Renal cortex interstitium (tissue), 11 donors: Measurements from ENCODE around the gene PAX7. TPM values are rescaled to one million over a fixed set of nuclear protein-coding genes. Genes with fewer than 3 reads are reported as not detected.
"Not testable (repeated sequence)": the region's sequence is repeated elsewhere in the genome, so short reads cannot be mapped to it uniquely, and the experiment has no call there.

Source experiments
- DNase-seq, 11 donors: peaks; one replicate each; pipeline ENCODE4 v3.0.0-alpha.2; 2013; ENCODE audit warnings: low read depth in 9 of 11, low spot score in 4 of 11; ENCODE audit errors: extremely low read depth in 1 of 11
- polyA plus RNA-seq, 3 donors: library from polyadenylated mRNA; unstranded; fragments of 120-200 nt; gene quantifications; one replicate each; pipeline ENCODE4 v1.2.1, GENCODE V29; 2013; ENCODE audit not compliant: insufficient read length in 3 of 3

PAX7 gene
- polyA plus RNA-seq, 3 donors, result 0.03 to 0.04 (median 0.03) TPM

DNA sequence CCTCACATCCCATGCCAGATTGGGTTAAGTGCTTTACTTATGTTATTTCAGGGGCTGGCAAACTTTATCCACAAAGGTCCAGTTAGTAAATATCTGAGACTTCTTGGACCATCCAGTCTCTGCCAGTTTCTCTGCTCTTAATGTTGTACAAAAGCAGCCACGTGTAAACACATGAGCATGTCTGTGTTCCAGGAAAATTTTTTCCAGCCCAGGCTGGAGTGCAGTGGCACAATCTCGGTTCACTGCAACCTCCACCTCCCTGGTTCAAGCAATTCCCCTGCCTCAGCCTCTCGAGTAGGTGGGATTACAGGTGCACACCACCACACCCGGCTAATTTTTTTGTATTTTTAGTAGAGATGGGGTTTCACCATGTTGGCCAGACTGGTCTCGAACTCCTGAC is 136.9 kb downstream of the PAX7 start:
- not testable (repeated sequence) for DNase-seq

DNA sequence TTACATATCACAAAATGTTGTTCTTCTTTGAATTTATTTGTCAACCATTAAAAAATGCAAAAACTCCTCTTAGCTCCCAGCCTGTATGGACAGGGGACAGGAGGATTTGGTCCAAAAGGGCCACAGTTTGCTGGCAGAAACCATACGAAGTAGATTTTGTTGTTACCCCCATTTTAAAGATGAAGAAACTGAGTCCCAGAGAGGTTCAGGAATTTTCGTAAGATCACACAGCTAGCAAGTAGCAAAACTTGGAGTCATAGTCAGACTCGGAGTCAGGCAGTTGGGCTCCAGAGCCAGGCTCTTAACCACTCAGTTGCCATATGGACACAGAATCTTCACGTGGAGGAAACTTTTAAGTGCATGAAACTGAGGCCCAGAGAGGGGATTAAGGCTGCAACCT is 137.4 kb downstream of the PAX7 start:
- DNase-seq, result no peak

DNA sequence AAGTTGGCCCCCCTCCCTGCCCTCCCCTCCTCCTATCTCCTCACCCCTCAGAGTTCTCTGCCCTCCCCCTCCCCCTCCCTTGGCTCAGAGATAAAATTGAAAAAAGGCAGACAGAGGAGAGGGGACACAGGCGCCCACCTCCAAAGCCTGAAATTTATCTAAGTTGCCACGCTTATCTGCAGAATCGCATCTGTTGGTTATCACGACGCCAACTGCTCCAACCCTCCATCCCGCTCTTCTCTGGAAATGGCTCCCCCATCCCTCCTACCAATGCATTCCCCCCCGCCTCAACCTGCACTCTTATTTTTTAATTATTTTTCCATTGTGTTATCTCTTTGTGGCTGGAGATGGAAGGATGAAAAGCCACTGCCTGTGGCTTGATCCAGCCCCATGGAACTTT is 138.5 kb downstream of the PAX7 start:
- no peak for DNase-seq

DNA sequence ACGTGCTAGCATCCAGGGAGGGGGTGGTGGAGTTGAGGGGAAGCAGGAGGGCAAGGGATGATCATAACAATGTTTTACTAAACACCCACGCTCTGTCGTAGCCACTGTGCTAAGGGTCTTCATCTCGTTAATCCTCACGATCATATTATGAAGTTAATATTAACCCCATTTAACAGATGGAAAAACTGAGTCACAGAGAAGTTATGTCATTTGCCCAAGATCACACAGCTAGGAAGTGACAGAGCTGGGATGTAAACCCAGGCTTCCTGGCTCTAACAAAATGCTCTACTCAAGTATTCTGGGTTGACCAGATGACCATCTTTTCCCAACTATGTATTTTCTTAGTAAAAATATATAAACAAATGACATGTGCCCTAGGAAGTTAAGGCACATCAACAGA is 140.2 kb downstream of the PAX7 start:
- DNase-seq, result no peak

DNA sequence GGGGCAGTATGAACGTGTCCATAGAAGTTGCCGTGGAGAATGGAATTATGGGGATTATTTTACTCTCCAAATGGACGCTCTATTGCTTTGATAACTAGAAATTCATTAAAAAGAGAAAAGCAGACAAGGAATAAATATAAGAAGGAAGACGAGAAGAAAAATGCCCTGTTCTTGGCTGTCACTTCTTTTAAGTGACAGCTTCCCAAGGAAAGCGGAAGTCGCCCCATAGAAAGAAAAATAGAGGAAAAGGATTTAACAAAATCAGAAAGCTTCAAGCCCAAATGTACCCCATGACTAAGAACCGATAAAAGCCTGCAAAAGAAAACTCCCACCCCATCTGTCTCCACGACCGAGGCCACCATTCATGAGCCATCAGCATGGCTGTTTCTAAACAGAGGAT is 143.1 kb downstream of the PAX7 start:
- DNase-seq, result no peak

DNA sequence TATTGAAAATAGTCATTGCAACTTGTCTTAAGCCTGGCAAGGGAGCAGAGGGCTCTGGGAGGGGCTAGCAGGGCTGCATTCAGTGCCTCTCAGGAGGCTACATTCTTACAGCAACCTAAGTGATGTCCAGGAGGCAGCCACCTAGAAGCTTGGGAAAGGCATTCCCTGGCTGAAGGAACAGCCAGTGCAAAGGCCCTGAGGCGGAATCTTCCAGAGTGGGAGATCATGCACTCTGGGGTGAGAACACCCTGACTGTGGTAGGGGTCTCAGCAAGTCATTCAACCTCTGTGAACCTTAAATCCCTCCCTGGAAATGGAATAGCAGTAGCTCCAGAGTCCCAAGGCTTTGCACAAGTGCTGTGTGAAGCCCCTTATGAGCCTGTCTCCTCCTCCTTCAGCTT is 144.7 kb downstream of the PAX7 start:
- DNase-seq, result no peak

DNA sequence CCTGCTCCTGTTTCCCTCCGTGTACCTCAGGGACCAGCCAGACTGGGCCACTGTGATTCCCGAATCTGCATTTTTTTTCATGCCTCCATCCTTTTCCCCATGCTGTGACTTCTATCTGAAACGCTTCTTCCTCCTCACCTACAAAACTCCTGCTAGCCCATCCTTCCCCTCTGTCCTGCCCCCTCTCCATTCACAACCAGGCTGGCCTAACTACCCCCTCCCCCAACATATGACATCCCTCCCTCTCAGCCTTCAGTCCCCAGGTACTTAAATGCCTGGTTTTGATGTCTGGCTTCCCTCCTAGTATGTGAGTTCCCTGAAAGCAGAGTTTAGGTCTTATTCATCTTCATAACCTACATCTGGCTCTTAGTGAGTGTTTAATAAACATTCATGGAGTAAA is 146.1 kb downstream of the PAX7 start:
- no peak for DNase-seq

DNA sequence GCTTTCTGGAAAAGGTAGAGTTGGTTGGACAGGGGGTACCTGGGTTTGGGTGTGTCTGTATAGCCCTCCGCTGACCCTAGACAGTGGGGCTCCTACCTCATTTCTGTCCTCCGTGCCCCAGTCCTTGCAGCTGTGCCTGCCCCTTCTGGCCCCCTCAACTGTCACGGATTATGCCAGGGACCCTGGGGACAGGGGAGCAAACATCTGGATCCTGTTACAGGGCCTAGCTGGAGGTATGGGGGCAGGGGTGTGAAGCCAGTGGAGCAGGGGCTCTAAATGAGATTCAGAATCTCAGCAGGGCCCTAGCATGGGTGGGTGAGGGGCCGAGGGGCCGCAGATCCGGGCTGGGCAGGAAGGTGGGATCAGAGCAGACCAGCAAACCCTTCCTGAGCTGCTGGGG is 147.8 kb downstream of the PAX7 start:
- no peak for DNase-seq

DNA sequence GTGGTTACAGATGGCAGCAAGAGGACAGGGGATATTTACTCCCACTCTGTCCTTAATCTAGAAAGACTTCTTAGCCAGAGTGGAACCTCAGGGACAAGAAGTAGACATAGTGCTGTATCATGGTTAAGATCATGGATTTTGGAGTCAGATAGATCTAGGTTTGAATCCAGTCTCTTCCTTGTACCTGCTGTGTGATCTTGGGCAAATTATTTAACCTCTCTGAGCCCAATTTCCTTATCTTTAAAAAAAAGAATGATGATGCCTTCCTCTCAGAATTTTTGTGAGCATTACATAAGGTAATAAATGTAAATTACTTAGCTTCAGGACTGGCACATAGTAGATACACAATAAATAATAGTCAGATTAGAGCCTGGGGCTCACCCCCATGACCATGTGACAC is 150.4 kb downstream of the PAX7 start:
- DNase-seq, result no peak

DNA sequence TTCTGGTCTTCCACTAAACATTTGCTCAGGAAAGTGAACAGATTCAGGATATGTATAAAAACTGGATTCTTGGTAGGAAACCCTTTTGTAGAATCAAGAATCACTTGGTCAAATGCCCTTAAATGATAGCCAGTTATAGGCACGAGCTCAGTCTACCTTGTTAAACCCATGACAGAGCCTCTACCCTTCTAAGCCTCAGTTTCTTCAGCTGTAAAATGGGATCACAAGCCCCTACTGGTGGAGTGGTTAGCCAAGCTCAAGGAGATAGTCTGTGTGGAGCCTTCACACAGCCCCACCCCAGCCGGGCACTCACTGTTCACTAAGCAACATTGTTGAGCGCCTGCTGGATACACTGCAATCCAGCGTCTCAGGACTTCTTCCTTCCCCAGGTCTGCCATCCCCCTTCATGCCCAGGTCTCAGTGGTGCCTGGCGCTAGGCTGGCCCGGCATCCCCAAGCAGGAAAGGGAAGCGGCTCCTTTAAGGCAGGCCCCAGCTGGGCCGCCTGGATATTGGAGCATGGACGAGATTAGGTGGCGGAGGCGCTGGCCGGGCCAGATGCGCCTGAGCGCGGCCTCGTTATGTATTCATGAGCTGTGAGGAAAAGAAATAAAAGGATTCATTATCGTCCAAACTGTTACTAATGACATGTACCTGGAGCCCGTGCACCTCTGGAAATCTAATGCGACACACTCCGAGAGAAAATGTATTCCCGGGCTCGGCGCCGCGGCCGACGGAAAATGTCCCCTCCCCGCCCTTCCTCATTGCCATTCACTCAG is 153.2 kb downstream of the PAX7 start:
- no peak for DNase-seq

DNA sequence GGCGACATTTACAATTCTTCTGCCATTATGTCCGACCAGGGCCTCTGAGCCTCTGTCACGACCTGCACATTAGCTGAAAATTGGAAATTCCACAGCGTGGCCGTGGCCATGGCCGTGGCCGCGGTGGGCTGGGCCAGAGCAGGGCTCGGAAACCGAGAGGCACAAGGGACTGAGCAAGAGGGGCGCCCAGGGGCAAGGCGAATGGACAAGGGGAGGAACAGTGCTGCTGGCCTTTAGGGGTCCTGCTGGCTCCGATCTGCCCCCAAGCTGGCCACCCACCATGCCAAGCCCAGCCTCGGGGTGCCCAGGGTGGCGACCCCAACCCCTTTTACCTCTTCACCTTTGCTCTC is 153.8 kb downstream of the PAX7 start:
- DNase-seq, result no peak

DNA sequence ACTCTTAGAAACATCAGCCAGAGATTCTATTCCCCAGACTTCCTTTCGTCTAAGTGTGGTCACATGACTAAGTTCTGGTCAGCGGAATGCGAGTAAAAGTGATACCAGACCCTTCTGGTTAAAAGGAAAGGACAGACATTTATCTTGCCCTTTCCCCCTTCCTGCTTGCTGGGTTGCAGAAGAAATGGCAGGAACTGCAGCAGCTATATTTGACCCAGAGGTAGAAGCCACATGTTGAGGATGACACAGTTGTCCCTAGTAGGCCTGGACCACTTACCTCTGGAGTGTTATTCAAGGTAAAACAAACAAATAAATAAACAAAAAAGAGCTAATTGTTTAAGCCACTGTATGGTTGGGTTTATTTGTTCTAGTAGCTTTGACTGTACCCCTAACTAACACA is 155.5 kb downstream of the PAX7 start:
- DNase-seq, result no peak

DNA sequence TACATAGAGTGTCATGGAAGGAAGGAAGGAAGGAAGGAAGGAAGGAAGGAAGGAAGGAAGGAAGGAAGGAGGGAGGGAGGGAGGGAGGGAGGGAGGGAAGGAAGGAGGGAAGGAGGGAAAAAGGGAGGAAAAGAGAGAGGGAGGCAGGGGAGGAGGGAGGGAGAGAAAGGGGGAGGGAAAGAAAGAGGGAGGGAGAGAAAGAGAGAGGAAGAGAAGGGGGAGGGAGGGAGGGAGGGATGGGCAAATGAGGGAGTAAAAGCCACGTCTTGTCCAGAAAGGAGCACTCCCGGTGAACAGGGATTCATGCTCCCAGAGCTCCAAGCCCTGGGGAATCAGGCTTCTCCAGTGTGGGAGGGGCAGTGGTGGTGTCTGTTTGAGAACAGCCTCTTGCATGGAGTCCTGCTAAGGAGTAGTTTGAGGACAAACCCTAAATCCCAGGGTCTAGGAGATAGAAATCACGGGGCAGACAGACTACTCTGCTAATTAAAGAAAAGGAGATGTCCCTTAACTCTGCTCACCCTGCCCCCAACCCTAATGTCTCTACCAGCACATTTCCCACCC is 157.3 kb downstream of the PAX7 start:
- DNase-seq, result no peak

DNA sequence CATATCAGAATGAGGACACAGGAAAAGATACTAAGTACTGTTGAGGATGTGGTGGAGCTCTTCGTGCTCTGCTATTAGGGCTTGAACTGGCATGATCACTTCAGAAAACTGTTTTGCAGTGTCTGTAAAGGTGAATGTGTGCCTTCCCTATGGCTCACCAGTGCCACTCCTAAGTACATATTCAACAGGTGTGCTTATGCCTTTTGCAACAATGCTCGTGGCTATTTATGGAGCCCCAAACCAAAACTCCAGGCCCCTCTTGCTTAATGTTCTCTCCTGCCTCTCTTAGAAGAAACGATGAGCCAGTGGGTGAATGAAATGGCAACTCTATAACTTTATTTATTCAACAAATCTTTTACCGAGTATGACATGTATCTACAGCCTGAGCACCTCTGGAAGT is 158.6 kb downstream of the PAX7 start:
- no peak for DNase-seq

DNA sequence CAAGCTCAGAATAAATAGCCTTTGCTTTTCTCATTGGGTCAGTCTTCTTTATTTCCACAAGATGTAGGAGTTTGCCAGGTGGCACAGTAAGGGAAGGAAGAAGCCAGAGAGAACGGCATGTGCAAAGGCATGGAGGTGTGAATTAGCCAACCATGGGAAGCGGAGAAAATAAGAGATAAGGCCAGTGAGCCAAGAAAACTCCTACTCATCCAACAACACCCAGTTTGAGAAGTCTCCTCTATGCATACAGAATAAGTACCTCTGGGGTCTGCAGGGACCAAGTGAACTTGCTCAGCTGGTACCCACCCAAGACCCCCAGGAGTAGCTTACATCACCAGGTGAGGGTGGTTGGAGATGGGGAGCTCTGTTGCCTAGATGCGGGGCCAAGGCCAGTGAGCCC is 162.1 kb downstream of the PAX7 start:
- no peak for DNase-seq

DNA sequence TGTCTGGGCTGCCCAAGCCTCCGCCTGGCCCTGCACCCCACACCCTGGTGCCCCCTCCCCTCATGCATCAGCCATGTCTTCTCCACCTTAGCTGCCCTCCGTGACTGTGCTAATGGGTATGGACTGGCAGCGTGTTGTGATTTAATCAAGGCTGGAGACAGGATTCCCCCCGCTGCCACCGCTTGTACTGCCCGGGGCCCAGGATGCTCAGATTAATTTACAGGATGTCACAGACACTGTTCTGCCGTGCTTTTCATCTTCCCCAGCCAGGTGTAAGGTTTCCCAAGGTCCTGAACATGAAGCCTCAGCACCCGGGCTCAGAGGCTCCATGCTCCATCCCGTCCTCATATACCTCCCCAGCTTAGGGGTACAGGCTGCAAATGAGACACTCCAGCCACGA is 162.5 kb downstream of the PAX7 start:
- DNase-seq, result no peak

DNA sequence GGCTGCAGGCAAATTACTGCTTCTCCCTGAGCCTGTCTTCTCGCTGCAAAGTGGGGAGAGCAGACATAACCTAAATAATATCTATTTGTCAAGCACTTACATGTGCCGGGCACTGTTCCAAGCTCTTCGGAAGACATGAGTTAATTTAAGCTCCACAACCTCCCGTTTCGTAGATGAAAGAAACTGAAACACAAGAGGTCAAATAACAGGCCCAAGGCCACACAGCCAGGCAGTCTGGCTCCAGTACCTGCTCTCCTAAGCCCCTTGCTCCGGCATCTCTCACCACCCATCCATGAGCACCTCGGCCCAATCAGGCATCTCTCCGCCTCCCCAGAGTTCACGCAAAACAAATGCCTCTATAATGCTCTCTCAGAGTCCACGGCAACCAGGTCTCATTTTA is 163.4 kb downstream of the PAX7 start:
- no peak for DNase-seq

DNA sequence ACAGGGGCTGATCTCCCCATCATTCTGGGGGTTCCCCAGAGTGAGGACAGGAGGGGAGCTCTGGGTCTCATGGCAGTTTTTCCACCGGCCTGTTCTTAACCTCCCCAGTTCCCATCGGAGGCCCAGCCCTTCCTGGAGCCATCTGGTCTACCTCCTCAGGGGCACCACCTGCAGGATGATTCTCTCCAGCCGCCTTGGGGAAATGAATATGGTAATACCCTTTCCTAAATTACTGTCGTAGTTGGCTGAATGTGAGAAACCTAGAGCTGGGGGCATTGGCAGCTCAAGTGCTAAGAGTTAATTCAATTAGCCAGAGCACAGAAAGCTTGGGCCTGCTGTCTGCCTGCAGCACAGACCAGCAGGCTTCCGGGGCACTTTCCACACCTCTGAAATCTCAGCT is 163.9 kb downstream of the PAX7 start:
- no peak for DNase-seq

DNA sequence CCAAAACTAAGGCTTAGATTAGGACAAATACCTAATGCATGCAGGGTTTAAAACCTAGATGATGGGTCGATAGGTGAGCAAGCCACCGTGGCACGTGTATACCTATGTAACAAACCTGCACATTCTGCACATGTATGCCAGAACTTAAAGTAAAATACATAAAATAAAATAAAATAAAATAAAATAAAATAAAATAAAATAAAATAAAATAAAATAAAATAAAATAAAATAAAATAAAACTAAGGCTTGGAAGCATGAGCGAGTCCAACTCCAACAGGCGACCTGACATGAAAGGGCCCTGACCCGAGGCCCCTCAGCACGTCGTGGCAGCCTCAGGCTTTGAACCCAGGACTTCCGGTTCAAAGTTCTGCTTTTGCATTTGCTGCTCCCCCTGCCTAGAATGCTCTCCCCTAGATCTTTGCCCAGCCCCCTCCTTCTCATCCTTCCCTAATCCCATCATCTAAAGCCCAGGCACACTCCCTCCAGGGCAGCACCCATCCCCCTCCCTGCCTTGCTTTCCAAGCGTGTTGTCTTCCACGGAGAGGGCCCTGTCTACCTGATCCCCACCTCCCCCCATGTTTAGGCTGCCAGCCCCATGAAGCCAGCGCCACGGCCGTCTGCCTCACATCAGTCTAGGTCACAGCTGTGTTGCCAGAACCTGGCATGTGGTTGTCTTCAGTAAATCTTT is 164.5 kb downstream of the PAX7 start:
- no peak for DNase-seq

DNA sequence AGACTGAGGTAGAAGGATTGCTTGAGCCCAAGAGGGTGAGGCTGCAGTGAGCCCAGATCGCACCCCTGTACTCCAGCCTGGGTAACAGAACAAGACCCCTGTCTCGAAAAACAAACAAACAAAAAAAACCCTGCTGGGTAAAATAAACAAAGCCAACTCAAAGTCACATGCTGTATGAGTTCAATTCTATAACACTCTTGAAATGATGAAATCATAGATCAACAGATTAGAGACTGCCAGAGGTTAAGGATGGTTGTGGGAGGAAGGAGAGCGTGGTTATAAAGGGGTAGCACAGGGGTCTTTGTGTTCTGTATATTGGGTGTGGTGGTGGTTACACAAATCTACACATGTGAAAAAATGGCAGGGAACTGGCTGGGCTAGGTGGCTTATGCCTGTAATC is 166.3 kb downstream of the PAX7 start:
- DNase-seq, result no peak
